ENCODE data around the gene ADGRE1.

ADGRE1 gene, protein sequence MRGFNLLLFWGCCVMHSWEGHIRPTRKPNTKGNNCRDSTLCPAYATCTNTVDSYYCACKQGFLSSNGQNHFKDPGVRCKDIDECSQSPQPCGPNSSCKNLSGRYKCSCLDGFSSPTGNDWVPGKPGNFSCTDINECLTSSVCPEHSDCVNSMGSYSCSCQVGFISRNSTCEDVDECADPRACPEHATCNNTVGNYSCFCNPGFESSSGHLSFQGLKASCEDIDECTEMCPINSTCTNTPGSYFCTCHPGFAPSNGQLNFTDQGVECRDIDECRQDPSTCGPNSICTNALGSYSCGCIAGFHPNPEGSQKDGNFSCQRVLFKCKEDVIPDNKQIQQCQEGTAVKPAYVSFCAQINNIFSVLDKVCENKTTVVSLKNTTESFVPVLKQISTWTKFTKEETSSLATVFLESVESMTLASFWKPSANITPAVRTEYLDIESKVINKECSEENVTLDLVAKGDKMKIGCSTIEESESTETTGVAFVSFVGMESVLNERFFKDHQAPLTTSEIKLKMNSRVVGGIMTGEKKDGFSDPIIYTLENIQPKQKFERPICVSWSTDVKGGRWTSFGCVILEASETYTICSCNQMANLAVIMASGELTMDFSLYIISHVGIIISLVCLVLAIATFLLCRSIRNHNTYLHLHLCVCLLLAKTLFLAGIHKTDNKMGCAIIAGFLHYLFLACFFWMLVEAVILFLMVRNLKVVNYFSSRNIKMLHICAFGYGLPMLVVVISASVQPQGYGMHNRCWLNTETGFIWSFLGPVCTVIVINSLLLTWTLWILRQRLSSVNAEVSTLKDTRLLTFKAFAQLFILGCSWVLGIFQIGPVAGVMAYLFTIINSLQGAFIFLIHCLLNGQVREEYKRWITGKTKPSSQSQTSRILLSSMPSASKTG

DNA sequence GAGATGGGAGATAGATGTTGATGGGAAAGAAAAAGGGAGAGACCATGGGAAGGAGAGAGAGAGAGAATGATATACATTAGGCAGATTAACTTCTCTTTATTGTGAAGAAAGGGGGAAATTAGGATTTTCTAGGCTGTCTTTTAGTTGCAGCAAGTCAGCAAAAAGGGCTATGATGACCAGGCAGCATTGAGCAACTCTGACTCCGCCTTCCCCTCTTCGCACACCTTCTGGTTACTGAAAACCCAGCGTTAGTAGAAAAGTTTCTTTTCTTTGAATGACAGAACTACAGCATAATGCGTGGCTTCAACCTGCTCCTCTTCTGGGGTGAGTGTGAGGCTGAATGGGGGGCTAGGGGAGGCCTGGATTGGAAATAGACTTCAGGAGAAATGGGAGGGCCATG is at the start of gene ADGRE1:
Gene ADGRE1, plus strand, starts transcription at position 264 of the 400 bp plus-strand sequence. Its CDS starts 30 bp downstream, at position 294.
- no peak for DNase-seq
- in situ Hi-C loops (cut with HindIII; ENCODE audit: low pct_ligation_motif_present, low pct_unique_long_range_greater_than_20kb, low sequenced_read_pairs), result no loop called here

DNA sequence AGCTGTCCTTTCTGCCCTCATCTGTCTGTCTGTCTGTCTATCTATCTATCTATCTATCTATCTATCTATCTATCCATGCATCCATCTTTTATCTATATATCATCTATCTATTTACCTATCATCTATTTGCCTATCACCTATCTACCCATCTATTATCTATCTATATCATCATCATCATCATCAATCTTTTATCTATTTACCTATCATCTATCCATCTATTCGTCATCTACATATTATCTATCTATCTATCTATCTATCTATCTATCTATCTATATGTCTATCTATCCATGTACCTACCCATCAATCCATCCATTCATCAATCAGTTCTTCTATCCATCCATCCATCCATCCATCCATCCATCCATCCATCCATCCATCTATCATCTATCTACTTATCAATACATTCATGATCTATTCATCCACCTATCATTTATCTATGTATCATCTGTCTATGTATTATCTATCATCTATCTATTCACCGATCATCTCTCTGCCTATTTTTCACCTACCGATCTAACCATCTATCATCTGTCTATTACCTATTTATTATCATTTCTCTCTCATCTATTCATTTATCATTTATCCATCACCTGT is 49.2 kb upstream of the ADGRE1 start:
- in situ Hi-C loops (cut with HindIII; ENCODE audit: low pct_ligation_motif_present, low pct_unique_long_range_greater_than_20kb, low sequenced_read_pairs), result no loop called here
- no peak for DNase-seq

DNA sequence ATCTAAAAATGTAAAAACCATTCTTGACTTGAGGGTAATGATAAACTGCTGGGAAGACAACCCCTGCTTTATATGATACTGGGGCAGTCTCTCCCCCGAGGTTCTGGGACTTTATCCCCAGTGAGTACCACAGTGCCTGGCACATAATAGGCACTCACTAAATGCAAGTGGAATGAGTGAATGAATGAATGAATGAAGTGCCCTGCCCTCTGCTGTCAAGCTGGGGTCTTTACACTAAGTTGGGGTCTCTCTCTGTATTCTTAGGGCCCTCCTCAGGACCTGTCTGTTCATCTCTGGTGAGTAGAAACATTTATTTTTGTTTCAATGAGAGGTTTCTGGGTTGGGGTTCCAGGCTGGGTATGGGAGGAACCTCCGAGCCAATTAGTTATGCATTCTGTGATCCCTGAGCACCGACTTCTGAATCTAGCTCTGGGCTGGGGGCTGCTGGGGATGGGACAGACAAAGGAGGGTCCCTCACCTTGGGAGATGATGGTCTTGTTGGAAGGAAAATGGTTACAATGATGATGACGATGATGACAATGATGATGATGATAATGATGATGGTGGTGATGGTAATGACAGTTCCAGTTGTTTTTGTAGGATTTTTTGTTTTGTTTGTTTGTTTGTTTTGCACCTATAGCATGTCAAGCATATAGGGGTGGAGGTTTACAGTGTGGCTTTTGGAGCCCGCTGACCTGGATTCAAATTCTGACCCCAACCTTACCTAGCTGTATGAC is 44.3 kb upstream of the ADGRE1 start:
- in situ Hi-C loops (cut with HindIII; ENCODE audit: low pct_ligation_motif_present, low pct_unique_long_range_greater_than_20kb, low sequenced_read_pairs), result no loop called here
- DNase-seq, result no peak

DNA sequence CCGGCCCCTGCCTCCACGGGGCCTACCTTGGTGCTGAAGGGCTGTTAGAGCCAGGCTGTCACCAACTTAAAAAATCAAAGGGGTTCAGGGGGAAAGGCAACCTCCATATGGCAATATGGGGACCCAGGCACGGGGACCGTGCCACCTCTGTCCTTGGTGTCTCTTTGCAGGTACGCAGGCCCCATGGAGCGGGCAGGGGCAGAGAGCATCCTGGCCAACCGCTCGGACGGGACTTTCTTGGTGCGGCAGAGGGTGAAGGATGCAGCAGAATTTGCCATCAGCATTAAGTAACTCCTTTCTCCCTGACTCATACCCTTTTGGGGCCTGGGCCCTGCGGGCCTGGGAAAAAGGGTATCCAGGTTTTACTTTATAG is 39.6 kb upstream of the ADGRE1 start:
- in situ Hi-C loops (cut with HindIII; ENCODE audit: low pct_ligation_motif_present, low pct_unique_long_range_greater_than_20kb, low sequenced_read_pairs), result no loop called here
- DNase-seq, result no peak

DNA sequence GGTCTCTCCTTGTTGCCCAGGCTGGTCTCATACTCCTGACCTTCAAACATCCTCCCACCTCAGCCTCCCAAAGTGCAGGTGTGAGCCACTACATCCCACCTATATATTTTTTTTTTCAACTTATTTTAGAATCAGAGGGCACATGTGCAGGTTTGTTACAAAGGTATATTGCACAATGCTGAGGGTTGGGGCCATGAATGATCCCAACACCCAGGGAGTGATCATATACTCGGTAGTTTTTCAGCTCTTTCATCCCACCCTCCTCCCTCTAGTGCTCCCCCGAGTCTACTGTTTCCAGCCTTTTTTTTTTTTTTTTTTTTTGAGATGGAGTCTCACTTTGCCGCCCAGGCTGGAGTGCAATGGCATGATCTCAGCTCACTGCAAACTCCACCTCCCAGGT is 38.4 kb upstream of the ADGRE1 start:
- in situ Hi-C loops (cut with HindIII; ENCODE audit: low pct_ligation_motif_present, low pct_unique_long_range_greater_than_20kb, low sequenced_read_pairs), result no loop called here
- DNase-seq, result no peak

DNA sequence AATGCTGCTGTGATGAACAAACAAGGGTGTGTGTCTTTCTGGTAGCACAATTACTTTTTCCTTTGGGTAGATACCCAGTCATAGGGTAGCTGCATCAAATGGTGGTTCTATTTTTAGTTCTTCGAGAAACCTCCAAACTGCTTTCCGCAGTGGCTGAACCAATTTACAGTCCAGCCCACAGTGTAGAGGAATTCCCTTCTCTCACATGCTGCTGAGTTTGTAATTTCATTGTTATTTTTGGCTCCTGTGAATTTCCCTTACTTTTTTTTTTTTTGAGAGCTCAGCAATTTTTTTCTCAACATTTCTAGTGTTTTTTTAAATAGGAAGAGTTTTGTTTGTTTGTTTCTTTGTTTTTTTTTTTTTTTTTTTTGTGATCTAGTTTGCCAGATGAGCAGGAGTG is 37.5 kb upstream of the ADGRE1 start:
- in situ Hi-C loops (cut with HindIII; ENCODE audit: low pct_ligation_motif_present, low pct_unique_long_range_greater_than_20kb, low sequenced_read_pairs), result no loop called here
- DNase-seq, result no peak

DNA sequence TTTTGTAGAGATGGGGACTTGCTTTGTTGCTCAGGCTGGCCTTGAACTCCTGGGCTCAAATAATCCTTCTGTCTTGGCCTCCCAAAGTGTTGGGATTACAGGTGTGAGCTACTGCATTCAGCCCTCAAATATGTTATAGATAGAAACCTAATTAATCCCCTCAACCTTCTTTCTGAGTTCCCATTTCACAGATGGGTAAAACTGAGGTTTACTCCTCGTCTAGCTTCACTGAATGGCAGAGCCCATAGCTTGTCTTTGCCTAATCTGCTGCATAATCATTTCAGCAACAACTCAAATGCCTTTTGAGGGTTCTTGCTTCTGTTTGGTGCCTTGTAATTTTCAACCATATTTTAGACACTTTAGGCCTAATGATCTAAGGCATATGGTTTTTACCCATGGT is 36.0 kb upstream of the ADGRE1 start:
- no peak for DNase-seq
- in situ Hi-C loops (cut with HindIII; ENCODE audit: low pct_ligation_motif_present, low pct_unique_long_range_greater_than_20kb, low sequenced_read_pairs), result no loop called here

DNA sequence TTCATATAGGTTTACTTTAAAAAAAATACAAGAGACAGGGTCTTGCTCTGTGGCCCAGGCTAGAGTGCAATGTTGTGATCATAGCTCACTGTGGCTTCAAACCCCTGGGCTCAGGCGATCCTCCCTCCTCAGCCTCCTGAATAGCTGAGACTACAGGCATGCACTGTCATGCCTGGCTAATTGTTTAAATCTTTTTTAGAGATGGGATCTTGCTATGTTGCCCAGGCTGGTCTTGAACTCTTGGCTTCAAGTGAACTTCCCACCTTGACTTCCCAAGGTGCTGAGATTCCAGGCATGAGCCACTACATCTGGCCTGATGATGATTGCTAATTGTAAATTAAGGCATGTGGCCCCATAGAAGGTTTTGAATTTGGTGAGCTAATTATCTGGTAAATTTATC is 35.4 kb upstream of the ADGRE1 start:
- in situ Hi-C loops (cut with HindIII; ENCODE audit: low pct_ligation_motif_present, low pct_unique_long_range_greater_than_20kb, low sequenced_read_pairs), result no loop called here
- DNase-seq, result no peak

DNA sequence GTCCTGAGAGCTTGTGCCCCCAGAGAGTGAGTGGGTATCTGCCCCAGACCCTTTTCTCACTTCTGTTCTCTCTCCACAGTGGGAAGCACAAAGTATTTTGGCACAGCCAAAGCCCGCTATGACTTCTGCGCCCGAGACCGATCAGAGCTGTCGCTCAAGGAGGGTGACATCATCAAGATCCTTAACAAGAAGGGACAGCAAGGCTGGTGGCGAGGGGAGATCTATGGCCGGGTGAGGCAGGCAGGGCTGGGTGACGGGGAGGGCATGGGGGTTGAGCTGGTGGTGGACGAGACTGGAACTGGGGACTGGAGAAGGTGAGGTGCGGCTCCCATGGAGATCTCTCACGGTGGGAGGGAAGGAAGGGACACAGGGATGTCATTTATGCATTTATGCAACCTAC is 33.5 kb upstream of the ADGRE1 start:
- in situ Hi-C loops (cut with HindIII; ENCODE audit: low pct_ligation_motif_present, low pct_unique_long_range_greater_than_20kb, low sequenced_read_pairs), result no loop called here
- no peak for DNase-seq

DNA sequence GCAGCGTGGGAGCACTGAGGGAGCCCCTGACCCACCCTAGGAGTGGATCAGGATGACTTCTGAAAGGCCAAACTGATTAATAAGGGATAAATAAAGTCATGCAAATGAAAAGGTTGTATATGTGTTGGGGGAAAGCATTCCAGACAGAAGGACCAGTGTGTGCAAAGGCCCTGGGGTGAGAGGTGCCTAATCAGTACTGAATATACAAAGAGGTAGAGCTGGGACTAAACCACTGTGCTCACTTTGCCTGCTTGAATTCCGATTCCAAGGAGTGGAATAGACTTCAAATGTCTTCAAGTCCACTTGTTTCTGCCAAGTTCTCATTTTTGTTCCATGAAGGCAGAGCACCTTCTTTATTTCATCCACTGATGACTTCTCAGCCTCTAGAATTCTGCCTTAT is 32.6 kb upstream of the ADGRE1 start:
- DNase-seq, result no peak
- in situ Hi-C loops (cut with HindIII; ENCODE audit: low pct_ligation_motif_present, low pct_unique_long_range_greater_than_20kb, low sequenced_read_pairs), result no loop called here

DNA sequence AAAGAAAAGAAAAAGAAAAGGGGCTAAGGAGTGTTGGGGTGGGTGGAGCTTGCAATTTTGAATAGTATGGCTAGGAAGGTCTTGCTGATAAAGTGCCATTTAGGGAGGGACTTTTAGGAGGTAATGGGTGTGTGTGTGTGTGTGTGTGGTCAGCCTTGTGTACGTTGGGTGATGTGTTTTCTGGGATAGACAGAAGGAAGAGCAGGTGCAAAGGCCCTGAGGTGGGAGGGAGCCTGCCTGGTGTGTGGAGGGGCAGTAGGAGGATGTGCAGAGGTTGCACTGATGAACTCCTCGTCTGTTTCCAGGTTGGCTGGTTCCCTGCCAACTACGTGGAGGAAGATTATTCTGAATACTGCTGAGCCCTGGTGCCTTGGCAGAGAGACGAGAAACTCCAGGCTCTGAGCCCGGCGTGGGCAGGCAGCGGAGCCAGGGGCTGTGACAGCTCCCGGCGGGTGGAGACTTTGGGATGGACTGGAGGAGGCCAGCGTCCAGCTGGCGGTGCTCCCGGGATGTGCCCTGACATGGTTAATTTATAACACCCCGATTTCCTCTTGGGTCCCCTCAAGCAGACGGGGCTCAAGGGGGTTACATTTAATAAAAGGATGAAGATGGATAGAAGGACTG is 30.5 kb upstream of the ADGRE1 start:
- in situ Hi-C loops (cut with HindIII; ENCODE audit: low pct_ligation_motif_present, low pct_unique_long_range_greater_than_20kb, low sequenced_read_pairs), result no loop called here
- no peak for DNase-seq

DNA sequence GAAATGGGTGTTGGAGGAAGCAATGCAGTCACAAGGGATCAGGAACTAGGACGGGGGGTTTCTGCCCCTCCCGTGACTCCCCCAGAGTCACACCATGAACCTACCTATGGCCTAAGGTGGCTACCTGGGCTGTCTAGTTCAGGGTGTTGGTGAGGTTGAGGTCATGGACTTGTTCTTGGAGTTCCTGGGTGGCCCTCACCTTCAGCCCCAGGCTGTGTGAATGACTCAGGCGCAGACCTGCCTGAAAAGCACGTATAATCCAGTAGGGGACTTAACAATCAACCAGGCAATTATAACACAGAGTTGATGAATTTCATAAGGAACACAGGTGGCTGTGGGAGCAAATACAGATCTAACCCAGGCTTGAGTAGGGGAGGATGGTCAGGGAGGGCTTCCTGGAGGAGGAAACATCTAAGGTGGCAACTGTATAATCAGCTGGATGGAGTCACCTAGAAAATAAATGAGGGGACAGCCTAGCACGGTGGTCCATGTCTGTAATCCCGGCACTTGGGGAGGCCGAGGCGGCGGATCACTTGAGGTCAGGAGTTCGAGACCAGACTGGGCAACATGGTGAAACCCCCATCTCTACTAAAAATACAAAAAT is 25.6 kb upstream of the ADGRE1 start:
- in situ Hi-C loops (cut with HindIII; ENCODE audit: low pct_ligation_motif_present, low pct_unique_long_range_greater_than_20kb, low sequenced_read_pairs), result no loop called here
- no peak for DNase-seq

DNA sequence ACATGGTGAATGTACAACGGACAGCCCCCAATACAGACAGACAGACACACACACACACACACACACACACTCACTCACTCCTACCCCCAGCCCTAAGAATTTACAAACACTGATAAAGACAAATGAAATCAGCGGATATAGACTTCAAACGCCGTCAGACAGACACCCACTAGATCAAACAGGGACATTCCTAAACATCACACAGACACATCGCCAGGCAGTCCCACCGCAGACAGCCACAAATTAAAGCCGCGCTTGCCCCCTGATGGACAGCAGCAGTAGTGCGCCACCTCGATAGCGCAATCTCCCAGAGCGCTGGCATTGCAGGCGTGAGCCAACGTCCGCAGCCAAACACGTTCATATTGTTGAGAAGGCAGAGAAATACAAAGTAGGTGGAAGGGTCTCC is 24.7 kb upstream of the ADGRE1 start:
- in situ Hi-C loops (cut with HindIII; ENCODE audit: low pct_ligation_motif_present, low pct_unique_long_range_greater_than_20kb, low sequenced_read_pairs), result no loop called here

DNA sequence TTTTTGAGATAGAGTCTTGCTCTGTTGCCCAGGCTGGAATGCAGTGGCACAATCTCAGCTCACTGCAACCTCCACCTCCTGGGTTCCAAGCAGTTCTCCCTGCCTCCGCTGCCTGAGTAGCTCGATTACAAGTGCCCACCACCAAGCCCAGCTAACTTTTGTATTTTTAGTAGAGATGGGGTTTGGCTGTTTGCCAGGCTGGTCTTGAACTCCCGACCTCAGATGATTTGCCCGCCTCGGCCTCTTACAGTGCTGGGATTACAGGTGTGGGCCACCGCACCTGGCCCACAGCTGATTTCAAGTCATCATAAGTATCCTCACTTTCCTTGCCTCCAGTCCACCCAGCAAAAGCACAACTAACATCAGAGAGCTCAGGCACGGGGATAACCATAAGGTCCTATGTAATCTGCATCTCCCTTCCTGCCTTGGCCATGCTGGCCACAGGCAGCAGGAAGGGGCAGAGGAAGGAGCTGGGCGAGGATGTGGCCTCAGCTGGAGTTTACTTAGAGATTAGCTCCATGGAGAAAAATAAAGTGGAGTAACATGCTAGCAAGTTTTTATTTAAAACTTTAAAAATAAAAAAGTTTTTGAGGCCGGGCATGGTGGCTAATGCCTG is 22.9 kb upstream of the ADGRE1 start:
- DNase-seq, result no peak
- in situ Hi-C loops (cut with HindIII; ENCODE audit: low pct_ligation_motif_present, low pct_unique_long_range_greater_than_20kb, low sequenced_read_pairs), result no loop called here

More for the DNA sequence above, 24.7 kb upstream of the ADGRE1 start:
- peak; percentile 76 for DNase-seq

DNA sequence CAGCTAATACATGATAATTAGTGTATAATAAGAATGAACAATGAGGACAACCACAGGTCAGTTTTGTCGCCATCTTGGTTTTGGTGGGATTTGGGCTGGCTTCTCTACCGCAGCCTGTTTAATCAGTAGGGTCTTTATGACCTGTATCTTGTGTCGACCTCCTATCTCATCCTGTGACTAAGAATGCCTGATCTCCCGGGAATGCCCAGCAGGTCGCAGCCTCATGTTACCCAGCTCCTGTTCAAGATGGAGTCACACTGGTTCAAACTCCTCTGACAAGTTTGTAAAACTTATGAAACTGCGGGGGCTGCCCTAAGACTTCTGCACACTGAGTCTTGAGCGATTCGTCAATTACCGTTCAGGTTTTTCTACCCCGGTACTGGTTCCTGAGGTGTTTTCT is 21.5 kb upstream of the ADGRE1 start:
- no peak for DNase-seq
- in situ Hi-C loops (cut with HindIII; ENCODE audit: low pct_ligation_motif_present, low pct_unique_long_range_greater_than_20kb, low sequenced_read_pairs), result no loop called here

DNA sequence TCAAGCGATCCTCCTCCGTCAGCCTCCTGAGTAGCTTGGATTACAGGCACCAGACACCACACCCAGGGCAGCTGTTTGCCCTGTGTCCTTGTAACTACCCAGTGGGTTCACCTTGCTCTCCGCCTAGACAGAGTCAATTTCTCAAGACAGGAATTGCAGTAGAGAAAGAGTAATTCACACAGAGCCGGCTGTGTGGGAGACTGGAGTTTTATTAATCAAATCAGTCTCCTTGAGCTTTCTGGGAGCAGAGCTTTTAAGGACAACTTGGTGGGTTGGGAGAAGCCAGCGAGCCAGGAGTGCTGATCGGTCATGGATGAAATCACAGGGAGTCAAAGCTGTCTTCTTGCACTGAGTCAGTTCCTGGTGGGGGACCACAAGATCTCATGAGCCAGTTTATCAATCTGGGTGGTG is 20.6 kb upstream of the ADGRE1 start:
- no peak for DNase-seq
- in situ Hi-C loops (cut with HindIII; ENCODE audit: low pct_ligation_motif_present, low pct_unique_long_range_greater_than_20kb, low sequenced_read_pairs), result no loop called here

DNA sequence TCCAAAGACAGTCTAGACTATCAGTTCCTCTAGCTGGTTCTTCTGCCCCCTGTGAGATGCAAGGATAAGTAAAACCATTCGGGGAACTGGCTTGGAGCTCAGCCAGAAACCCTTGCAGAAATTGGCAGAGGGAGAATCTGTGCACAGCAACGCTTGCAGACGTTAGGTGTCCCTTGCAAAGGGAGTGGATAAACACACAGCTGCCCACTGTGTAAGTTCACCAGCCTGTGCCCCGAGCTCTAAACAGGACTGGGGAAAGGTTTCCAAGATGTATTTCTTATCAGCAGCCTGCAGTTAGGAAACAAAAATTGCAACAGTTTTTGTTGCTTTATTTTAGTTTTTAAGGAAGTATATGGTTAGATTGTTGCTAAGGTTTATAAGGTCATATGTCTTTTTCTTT is 19.0 kb upstream of the ADGRE1 start:
- no peak for DNase-seq
- in situ Hi-C loops (cut with HindIII; ENCODE audit: low pct_ligation_motif_present, low pct_unique_long_range_greater_than_20kb, low sequenced_read_pairs), result no loop called here

All from ACHN (cell line).